Right atrium auricular region (tissue), 2 donors: ENCODE results near the gene FARP1. TPM values are rescaled to one million over a fixed set of nuclear protein-coding genes. Genes with fewer than 3 reads are reported as not detected.

ENCODE experiments used
- DNase-seq: peaks from one replicate; pipeline ENCODE4 v3.0.0-alpha.2; 2019; ENCODE audit warnings: low spot score
- H3K27ac ChIP-seq, 2 donors: fragments of 200-600 bp; sonication (generic); 1 replicate in 1 of 2; 2 replicates in 1 of 2; pipeline ENCODE4 v1.5.1; 2016 to 2019
- H3K27me3 ChIP-seq, 2 donors: fragments of 200-600 bp; sonication (generic); one replicate each; pipeline versions ENCODE4 v1.5.1 to v1.6.0; 2017 to 2019
- H3K36me3 ChIP-seq: fragments of 200-600 bp; sonication (generic); one replicate; pipeline ENCODE4 v1.5.1; 2016
- H3K4me1 ChIP-seq, 2 donors: fragments of 200-600 bp; sonication (generic); one replicate each; pipeline versions ENCODE4 v1.5.1 to v1.6.0; 2017 to 2019
- H3K4me3 ChIP-seq, 2 donors: fragments of 200-600 bp; sonication (generic); 1 replicate in 1 of 2; 2 replicates in 1 of 2; pipeline ENCODE4 v1.5.1; 2017 to 2019; ENCODE audit warnings: mild to moderate bottlenecking in 1 of 2, moderate library complexity in 1 of 2
- H3K9me3 ChIP-seq, 2 donors: fragments of 200-600 bp; sonication (generic); one replicate each; pipeline ENCODE4 v1.5.1; 2019
- total RNA-seq, 2 donors: library from RNA; depleted of rRNA; stranded (reverse); fragments of >200 nt; gene quantifications; one replicate each; pipeline ENCODE4 v1.1.0, GENCODE V29; 2016
- TF ChIP-seq, protein P1 (sequence below), 2 donors: fragments of 200-600 bp; sonication (generic); IDR thresholded peaks; one replicate each; pipeline ENCODE4 v1.5.1; 2019; ENCODE audit warnings: antibody characterized with exemption in 2 of 2

The FARP1 gene
- total RNA-seq, 2 donors from 2014 or later: 15.5 to 25.7 TPM

DNA sequence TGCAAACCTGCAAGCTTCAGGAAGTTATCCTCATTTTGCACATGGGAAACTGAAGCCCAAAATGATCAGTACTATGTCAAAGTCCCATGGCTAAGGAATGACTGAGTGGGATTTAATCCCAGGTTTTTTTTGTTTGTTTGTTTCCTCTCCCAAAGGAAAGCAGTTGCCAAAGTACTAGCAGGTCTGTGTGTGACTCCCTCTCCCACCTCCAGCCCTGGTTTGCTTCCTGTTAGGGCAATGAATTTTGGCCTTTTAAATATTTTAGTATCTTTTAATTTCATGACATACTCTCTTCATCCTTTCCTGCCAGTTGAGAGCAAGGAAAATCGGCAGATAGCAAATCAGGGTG is 168.3 kb downstream of the FARP1 start:
- H3K36me3 ChIP-seq: no peaks in the 10 kb centered on the region
- H3K4me3 ChIP-seq: no peak overlapping the region
- no peaks in the 10 kb centered on the region for H3K27me3 ChIP-seq
- H3K27ac ChIP-seq: no peak overlapping the region
- peaks cover 0 to 20% of the 10 kb centered on the region in 2 donors for H3K4me1 ChIP-seq
- H3K9me3 ChIP-seq: no peaks in the 10 kb centered on the region
- DNase-seq: no peak
- TF ChIP-seq, protein P1, sequence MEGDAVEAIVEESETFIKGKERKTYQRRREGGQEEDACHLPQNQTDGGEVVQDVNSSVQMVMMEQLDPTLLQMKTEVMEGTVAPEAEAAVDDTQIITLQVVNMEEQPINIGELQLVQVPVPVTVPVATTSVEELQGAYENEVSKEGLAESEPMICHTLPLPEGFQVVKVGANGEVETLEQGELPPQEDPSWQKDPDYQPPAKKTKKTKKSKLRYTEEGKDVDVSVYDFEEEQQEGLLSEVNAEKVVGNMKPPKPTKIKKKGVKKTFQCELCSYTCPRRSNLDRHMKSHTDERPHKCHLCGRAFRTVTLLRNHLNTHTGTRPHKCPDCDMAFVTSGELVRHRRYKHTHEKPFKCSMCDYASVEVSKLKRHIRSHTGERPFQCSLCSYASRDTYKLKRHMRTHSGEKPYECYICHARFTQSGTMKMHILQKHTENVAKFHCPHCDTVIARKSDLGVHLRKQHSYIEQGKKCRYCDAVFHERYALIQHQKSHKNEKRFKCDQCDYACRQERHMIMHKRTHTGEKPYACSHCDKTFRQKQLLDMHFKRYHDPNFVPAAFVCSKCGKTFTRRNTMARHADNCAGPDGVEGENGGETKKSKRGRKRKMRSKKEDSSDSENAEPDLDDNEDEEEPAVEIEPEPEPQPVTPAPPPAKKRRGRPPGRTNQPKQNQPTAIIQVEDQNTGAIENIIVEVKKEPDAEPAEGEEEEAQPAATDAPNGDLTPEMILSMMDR (IDR thresholded peaks at IDR 0.05): no peak

DNA sequence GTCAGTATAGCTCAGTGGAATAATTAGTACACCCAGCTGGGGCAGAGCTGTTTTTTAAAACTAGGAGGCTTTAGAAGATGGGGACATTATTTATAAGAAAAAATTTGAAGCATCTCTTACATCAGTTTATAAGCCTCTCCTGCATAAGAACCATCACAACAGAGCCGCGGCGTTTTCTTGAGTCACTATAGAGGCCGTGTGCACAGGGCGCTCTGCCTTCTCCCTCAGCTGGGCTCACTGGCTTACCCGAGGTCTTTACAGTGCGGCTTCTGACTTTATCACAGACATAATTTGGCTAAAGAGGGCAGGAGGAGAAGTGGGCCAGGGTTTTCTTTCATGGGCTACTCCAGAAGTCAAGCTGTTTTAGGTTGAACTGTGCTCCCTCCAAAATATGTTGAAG is 169.7 kb downstream of the FARP1 start:
- Histone ChIP-seq H3K4me3 (no peak overlapping the region), H3K36me3 (no peaks in the 10 kb centered on the region), H3K9me3 (no peaks in the 10 kb centered on the region), H3K27ac (no peak overlapping the region), H3K27me3 (no peaks in the 10 kb centered on the region), H3K4me1 (peaks cover 0 to 23% of the 10 kb centered on the region in 2 donors)
- no peak for DNase-seq
- TF ChIP-seq, protein P1 (IDR thresholded peaks at IDR 0.05): no peak

DNA sequence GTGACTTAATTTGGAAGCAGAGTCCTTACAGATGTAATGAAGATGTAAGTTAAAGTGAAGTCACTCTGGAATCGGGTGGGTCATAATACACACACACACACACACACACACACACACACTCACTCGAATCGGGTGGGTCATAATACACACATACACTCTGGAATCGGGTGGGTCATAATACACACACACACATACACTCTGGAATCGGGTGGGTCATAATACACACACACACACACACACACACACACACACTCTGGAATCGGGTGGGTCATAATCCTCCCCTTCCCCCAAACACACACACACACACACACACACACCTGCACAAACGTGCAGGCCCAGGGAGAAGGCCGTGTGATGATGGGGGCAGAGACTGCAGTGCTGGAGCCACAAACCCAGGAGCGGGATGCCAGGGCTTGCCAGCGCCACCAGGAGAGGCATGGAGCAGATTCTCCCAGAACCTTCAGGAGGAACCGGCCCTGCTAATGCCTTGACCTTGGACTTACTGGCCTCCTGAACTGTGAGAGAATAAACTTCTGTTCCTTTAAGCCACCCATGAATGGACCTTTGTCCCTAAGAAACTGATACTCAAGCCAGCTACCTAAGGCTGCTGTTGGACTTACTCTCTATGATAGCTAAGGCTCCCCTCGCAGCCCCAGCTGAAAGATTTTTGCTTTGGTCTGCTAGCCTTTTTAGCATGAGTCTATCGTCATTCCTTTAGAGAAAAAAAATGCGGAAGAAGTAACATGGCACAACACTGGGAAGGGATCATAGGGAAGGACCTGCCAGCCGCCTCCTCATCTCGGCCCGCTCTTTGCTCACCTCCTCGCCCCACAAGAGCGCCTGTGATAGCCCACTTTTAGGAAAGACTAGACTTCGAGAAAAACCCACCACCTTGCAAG is 170.4 kb downstream of the FARP1 start:
- no peaks in the 10 kb centered on the region for H3K27me3 ChIP-seq
- DNase-seq: no peak
- H3K9me3 ChIP-seq: no peaks in the 10 kb centered on the region
- TF ChIP-seq, protein P1 (IDR thresholded peaks at IDR 0.05): no peak
- H3K4me1 ChIP-seq: peaks cover 0 to 20% of the 10 kb centered on the region in 2 donors
- no peak overlapping the region for H3K4me3 ChIP-seq
- H3K27ac ChIP-seq: no peak overlapping the region
- no peaks in the 10 kb centered on the region for H3K36me3 ChIP-seq

DNA sequence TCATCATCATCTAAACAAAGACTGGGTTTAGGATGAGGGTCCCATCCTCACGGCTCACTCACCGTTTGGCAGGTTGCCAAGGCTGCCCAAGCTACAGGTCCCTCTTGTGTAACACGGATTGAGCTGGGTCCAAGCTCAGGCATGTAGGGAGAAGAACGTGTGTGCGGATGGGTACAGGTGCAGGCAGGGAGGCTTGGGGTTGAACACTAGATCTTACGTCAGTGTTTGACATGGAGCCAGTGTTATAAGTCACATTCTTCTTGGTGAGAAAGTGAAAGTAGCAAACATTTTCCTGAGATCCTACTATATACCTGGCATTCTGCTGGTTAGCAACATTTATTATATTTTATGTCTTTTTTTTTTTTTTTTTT is 171.0 kb downstream of the FARP1 start:
- H3K4me3 ChIP-seq: no peak overlapping the region
- H3K4me1 ChIP-seq: peaks cover 0 to 17% of the 10 kb centered on the region in 2 donors
- TF ChIP-seq, protein P1 (IDR thresholded peaks at IDR 0.05): no peak
- no peaks in the 10 kb centered on the region for H3K27me3 ChIP-seq
- no peak overlapping the region for H3K27ac ChIP-seq
- no peak for DNase-seq
- no peaks in the 10 kb centered on the region for H3K9me3 ChIP-seq
- no peaks in the 10 kb centered on the region for H3K36me3 ChIP-seq

DNA sequence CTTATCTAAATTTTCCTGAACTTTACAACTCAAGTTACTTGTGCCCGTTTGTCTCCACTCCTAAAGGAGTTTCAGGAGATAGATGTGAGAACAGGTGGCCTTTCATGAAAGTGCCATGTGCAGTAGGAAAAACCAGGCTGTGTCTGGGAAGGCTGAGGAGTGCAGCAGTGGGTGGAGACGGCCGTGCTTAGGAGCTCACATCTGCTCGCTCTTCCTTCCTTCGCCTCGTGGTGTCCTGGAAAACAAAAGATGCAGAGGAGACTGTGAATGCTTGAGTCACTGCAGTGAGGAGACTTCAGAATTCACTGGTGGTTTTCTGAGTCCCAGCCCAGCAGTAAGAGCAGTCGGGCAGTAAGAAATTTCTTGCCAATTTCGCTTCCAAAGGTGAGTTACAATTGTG is 172.6 kb downstream of the FARP1 start:
- DNase-seq: no peak
- TF ChIP-seq, protein P1 (IDR thresholded peaks at IDR 0.05): no peak
- Histone ChIP-seq H3K4me1 (peaks cover 0 to 17% of the 10 kb centered on the region in 2 donors), H3K4me3 (no peak overlapping the region), H3K36me3 (no peaks in the 10 kb centered on the region), H3K27ac (peak overlapping the region in 1 of 2 donors; percentile 19), H3K27me3 (no peaks in the 10 kb centered on the region), H3K9me3 (no peaks in the 10 kb centered on the region)
